KMS-11 (cell line): ENCODE results near the gene KMT2A.

ENCODE experiments used
- H2AFZ ChIP-seq: fragments of 200-600 bp; sonication (generic); 2 replicates; pipeline ENCODE4 v1.6.1; 2016; ENCODE audit warnings: antibody characterized with exemption, mixed run types, low read depth
- H3K27ac ChIP-seq: fragments of 200-600 bp; sonication (generic); 2 replicates; pipeline ENCODE4 v1.6.1; 2016; ENCODE audit warnings: mild to moderate bottlenecking, mixed run types
- H3K27me3 ChIP-seq: fragments of 200-600 bp; sonication (generic); 2 replicates; pipeline ENCODE4 v1.6.1; 2017; ENCODE audit warnings: mild to moderate bottlenecking, low read depth, mixed run types, moderate library complexity; ENCODE audit not compliant: insufficient read depth
- H3K36me3 ChIP-seq: fragments of 200-600 bp; sonication (generic); 2 replicates; pipeline ENCODE4 v1.6.1; 2017; ENCODE audit warnings: mild to moderate bottlenecking, mixed run types; ENCODE audit not compliant: insufficient read depth
- H3K4me1 ChIP-seq: fragments of 200-600 bp; sonication (generic); 2 replicates; pipeline ENCODE4 v1.6.1; 2016; ENCODE audit warnings: mild to moderate bottlenecking, low read depth, mixed run types; ENCODE audit not compliant: poor library complexity, severe bottlenecking
- H3K4me2 ChIP-seq: fragments of 200-600 bp; sonication (generic); 2 replicates; pipeline ENCODE4 v1.7.0; 2016; ENCODE audit warnings: mild to moderate bottlenecking, mixed run types
- H3K4me3 ChIP-seq: fragments of 200-600 bp; sonication (generic); IDR thresholded peaks from 2 replicates; pipeline ENCODE4 v1.6.1; 2017; ENCODE audit warnings: low read depth, low read length, mixed read lengths; ENCODE audit not compliant: insufficient read depth
- H3K79me2 ChIP-seq: fragments of 200-600 bp; sonication (generic); 2 replicates; pipeline ENCODE4 v1.6.1; 2016; ENCODE audit warnings: low read depth, mixed run types; ENCODE audit not compliant: insufficient read depth
- H3K9ac ChIP-seq: fragments of 200-600 bp; sonication (generic); 2 replicates; pipeline ENCODE4 v1.6.1; 2016; ENCODE audit warnings: mild to moderate bottlenecking, mixed run types
- H4K20me1 ChIP-seq: fragments of 200-600 bp; sonication (generic); 2 replicates; pipeline ENCODE4 v1.6.1; 2016; ENCODE audit warnings: mild to moderate bottlenecking, mixed run types; ENCODE audit not compliant: insufficient read depth
- CTCF ChIP-seq: fragments of 200-600 bp; sonication (generic); conservative IDR thresholded peaks from 2 replicates; pipeline ENCODE4 v1.6.1; 2017; ENCODE audit warnings: low read depth, mild to moderate bottlenecking, antibody characterized with exemption, low read length, moderate library complexity, mixed read lengths

Gene KMT2A

GRCh38 chr11:118441770-118442275, 5.5 kb downstream of the KMT2A start:
- Histone ChIP-seq H3K9ac (no peak overlapping the region), H3K27me3 (no peaks in the 10 kb centered on the region), H3K36me3 (no peaks in the 10 kb centered on the region), H4K20me1 (peaks cover 11% of the 10 kb centered on the region), H3K4me2 (peak overlapping the region; percentile 13; the same call in 1 of the 2 replicates), H3K4me1 (peaks cover 77% of the 10 kb centered on the region), H3K27ac (no peak overlapping the region), H3K79me2 (peaks cover 98% of the 10 kb centered on the region), H2AFZ (no peak overlapping the region), H3K4me3 (no peak overlapping the region)
- no peak for TF ChIP-seq CTCF

GRCh38 chr11:118442301-118442700, 6.0 kb downstream of the KMT2A start:
- Histone ChIP-seq H3K27me3 (no peaks in the 10 kb centered on the region), H3K79me2 (peaks cover 98% of the 10 kb centered on the region), H3K36me3 (no peaks in the 10 kb centered on the region), H2AFZ (no peak overlapping the region), H3K9ac (no peak overlapping the region), H3K4me3 (no peak overlapping the region), H3K4me1 (peaks cover 82% of the 10 kb centered on the region), H4K20me1 (peaks cover 11% of the 10 kb centered on the region), H3K27ac (no peak overlapping the region), H3K4me2 (peak overlapping the region; percentile 13; the same call in 1 of the 2 replicates)
- no peak for TF ChIP-seq CTCF

GRCh38 chr11:118442908-118443589, 6.8 kb downstream of the KMT2A start:
- Histone ChIP-seq H3K9ac (no peak overlapping the region), H3K27ac (no peak overlapping the region; the same call in 1 of the 2 replicates), H3K4me1 (peaks cover 89% of the 10 kb centered on the region), H3K36me3 (no peaks in the 10 kb centered on the region), H2AFZ (no peak overlapping the region), H3K4me2 (peak overlapping the region; percentile 37; the same call in 1 of the 2 replicates), H3K27me3 (no peaks in the 10 kb centered on the region), H4K20me1 (peaks cover 11% of the 10 kb centered on the region), H3K79me2 (peaks cover 100% of the 10 kb centered on the region), H3K4me3 (no peak overlapping the region)
- TF ChIP-seq CTCF, result no peak

- no peak overlapping the region for H3K4me3 ChIP-seq
- H3K9ac ChIP-seq, result no peak overlapping the region
- H3K36me3 ChIP-seq, result no peaks in the 10 kb centered on the region
- H3K79me2 ChIP-seq, result peaks cover 98% of the 10 kb centered on the region
- no peak overlapping the region; the same call in 1 of the 2 replicates for H3K27ac ChIP-seq
- peak overlapping the region; percentile 37; the same call in 1 of the 2 replicates for H3K4me2 ChIP-seq
- H4K20me1 ChIP-seq, result peaks cover 11% of the 10 kb centered on the region
- no peaks in the 10 kb centered on the region for H3K27me3 ChIP-seq
- TF ChIP-seq CTCF, result no peak
- no peak overlapping the region for H2AFZ ChIP-seq
- peaks cover 96% of the 10 kb centered on the region for H3K4me1 ChIP-seq
Observed at GRCh38 chr11:118443590-118444218, 7.4 kb downstream of the KMT2A start.
